Neural cell (in vitro differentiated cells): ENCODE results near the gene PRCP. TPM values are rescaled to one million over a fixed set of nuclear protein-coding genes. Genes with fewer than 3 reads are reported as not detected.
"Not testable (repeated sequence)": the region's sequence is repeated elsewhere in the genome, so short reads cannot be mapped to it uniquely, and the experiment has no call there.

ENCODE experiments used
- H2AFZ ChIP-seq: fragments of 200-600, 300-800 bp; sonication (generic), shearing (Covaris generic); 2 replicates; pipeline ENCODE4 v1.6.0; 2014; ENCODE audit warnings: low read depth, mild to moderate bottlenecking, antibody characterized with exemption, low read length, moderate library complexity
- H3F3A ChIP-seq: fragments of 200-600 bp; shearing (Covaris generic); 2 replicates; pipeline ENCODE4 v1.6.1; 2016; ENCODE audit warnings: mild to moderate bottlenecking, moderate library complexity, mixed read lengths, antibody characterized with exemption, low read length; ENCODE audit not compliant: insufficient read depth, poor library complexity, severe bottlenecking
- H3K27ac ChIP-seq: fragments of 200-600, 300-800 bp; sonication (generic), shearing (Covaris generic); 2 replicates; pipeline ENCODE4 v1.5.1; 2014; ENCODE audit warnings: mild to moderate bottlenecking, low read length, moderate library complexity
- H3K27me3 ChIP-seq: fragments of 300-800, 200-600 bp; sonication (generic), shearing (Covaris generic); 2 replicates; pipeline ENCODE4 v1.6.0; 2014; ENCODE audit warnings: mild to moderate bottlenecking, low read depth, low read length, moderate library complexity; ENCODE audit not compliant: insufficient read depth
- H3K36me3 ChIP-seq: fragments of 300-800, 200-600 bp; sonication (generic), shearing (Covaris generic); 2 replicates; pipeline ENCODE4 v1.5.1; 2014; ENCODE audit warnings: mild to moderate bottlenecking, antibody characterized with exemption, low read length, moderate library complexity; ENCODE audit not compliant: insufficient read depth
- H3K4me2 ChIP-seq: fragments of 300-800, 200-600 bp; sonication (generic), shearing (Covaris generic); 2 replicates; pipeline ENCODE4 v1.6.0; 2014; ENCODE audit warnings: mild to moderate bottlenecking, low read length
- H3K4me3 ChIP-seq: fragments of 300-800, 200-600 bp; sonication (generic), shearing (Covaris generic); 2 replicates; pipeline ENCODE4 v1.5.1; 2014; ENCODE audit warnings: mild to moderate bottlenecking, low read length, moderate library complexity
- H3K79me2 ChIP-seq: fragments of 200-600 bp; shearing (Covaris generic); replicated peaks from 2 replicates; pipeline ENCODE4 v1.6.0; 2014; ENCODE audit warnings: mild to moderate bottlenecking, low read length, moderate library complexity; ENCODE audit not compliant: insufficient read depth
- H3K9ac ChIP-seq: fragments of 300-800, 200-600 bp; sonication (generic), shearing (Covaris generic); 2 replicates; pipeline ENCODE4 v1.6.1; 2016; ENCODE audit warnings: mild to moderate bottlenecking, low read length, mixed read lengths
- H3K9me2 ChIP-seq: fragments of 200-600 bp; shearing (Covaris generic); 2 replicates; pipeline ENCODE4 v1.6.1; 2016; ENCODE audit warnings: mild to moderate bottlenecking, low read length, mixed read lengths; ENCODE audit not compliant: insufficient read depth
- H3K9me3 ChIP-seq: fragments of 200-600, 300-800 bp; sonication (generic), shearing (Covaris generic); 2 replicates; pipeline ENCODE4 v1.6.1; 2016; ENCODE audit warnings: mild to moderate bottlenecking, mixed run types, low read length, moderate library complexity, mixed read lengths
- H4K20me1 ChIP-seq: fragments of 200-600 bp; shearing (Covaris generic); 2 replicates; pipeline ENCODE4 v1.6.1; 2016; ENCODE audit warnings: mild to moderate bottlenecking, mixed run types; ENCODE audit not compliant: insufficient read depth
- CTCF ChIP-seq: fragments of 450-650 bp; IDR thresholded peaks from 2 replicates; pipeline ENCODE4 v1.5.1; 2014; ENCODE audit warnings: antibody characterized with exemption, mild to moderate bottlenecking, moderate library complexity; ENCODE audit not compliant: poor library complexity, severe bottlenecking
- EP300 ChIP-seq: fragments of 450-650 bp; conservative IDR thresholded peaks from 2 replicates; pipeline ENCODE4 v1.6.1; 2014; ENCODE audit warnings: antibody characterized with exemption, mild to moderate bottlenecking, moderate library complexity; ENCODE audit not compliant: poor library complexity, severe bottlenecking
- MXI1 ChIP-seq: fragments of 450-650 bp; conservative IDR thresholded peaks from 2 replicates; pipeline ENCODE4 v1.6.1; 2014; ENCODE audit warnings: antibody characterized with exemption, mild to moderate bottlenecking; ENCODE audit not compliant: poor library complexity, severe bottlenecking
- RAD21 ChIP-seq: fragments of 450-650 bp; conservative IDR thresholded peaks from 2 replicates; pipeline ENCODE4 v1.6.1; 2014; ENCODE audit warnings: antibody characterized with exemption, mild to moderate bottlenecking, moderate library complexity
- SMC3 ChIP-seq: fragments of 450-650 bp; conservative IDR thresholded peaks from 2 replicates; pipeline ENCODE4 v1.6.1; 2014; ENCODE audit warnings: antibody characterized with exemption, mild to moderate bottlenecking, moderate library complexity; ENCODE audit not compliant: poor library complexity
- polyA plus RNA-seq: library from polyadenylated mRNA; depleted of rRNA; stranded (reverse); fragments of >200 nt; gene quantifications from 2 replicates; pipeline ENCODE4 v1.2.3, GENCODE V29; 2014
- TF ChIP-seq, protein P1 (sequence below): IDR thresholded peaks from 2 replicates; pipeline ENCODE4 v1.6.1; 2012; ENCODE audit warnings: borderline replicate concordance

The PRCP gene
- polyA plus RNA-seq, 1 donor from 2014 or later = 6.1 TPM

DNA sequence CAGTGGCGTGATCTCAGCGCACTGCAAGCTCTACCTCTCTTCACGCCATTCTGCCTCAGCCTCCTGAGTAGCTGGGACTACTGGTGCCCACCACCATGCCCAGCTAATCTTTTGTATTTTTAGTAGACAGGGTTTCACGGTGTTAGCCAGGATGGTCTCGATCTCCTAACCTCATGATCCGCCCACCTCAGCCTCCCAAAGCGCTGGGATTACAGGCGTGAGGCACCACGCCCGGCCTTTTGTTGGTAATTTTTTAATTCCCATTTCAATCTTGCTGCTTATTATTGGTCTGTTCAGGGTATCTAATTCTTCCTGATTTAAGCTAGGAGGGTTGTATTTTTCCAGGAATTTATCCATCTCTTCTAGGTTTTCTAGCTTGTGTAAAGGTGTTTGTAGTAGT, 19.6 kb upstream of the PRCP start:
- not testable (repeated sequence) for H3K9me3 ChIP-seq, H3K36me3 ChIP-seq, H3K4me3 ChIP-seq, H2AFZ ChIP-seq, H3K27ac ChIP-seq, H3F3A ChIP-seq, H3K9me2 ChIP-seq, H3K9ac ChIP-seq, H3K79me2 ChIP-seq, H3K27me3 ChIP-seq, H4K20me1 ChIP-seq, H3K4me2 ChIP-seq

- Histone ChIP-seq H2AFZ (no peak overlapping the region), H3K4me3 (no peak overlapping the region), H3K9ac (no peak overlapping the region), H3K27ac (no peak overlapping the region), H3K9me2 (no peaks in the 10 kb centered on the region), H4K20me1 (no peaks in the 10 kb centered on the region), H3F3A (no peaks in the 10 kb centered on the region), H3K4me2 (no peak overlapping the region), H3K79me2 (peaks cover 7% of the 10 kb centered on the region), H3K36me3 (no peaks in the 10 kb centered on the region), H3K27me3 (no peaks in the 10 kb centered on the region), H3K9me3 (no peaks in the 10 kb centered on the region)
- TF ChIP-seq RAD21 = no peak
- TF ChIP-seq SMC3 = no peak
- no peak for TF ChIP-seq CTCF
- TF ChIP-seq EP300 = no peak
- no peak for TF ChIP-seq MXI1
Measured at GRCh38 chr11:82909015-82909640, 8.9 kb upstream of the PRCP start.

GRCh38 chr11:82908311-82908710, 8.1 kb upstream of the PRCP start:
- TF ChIP-seq, protein P1, sequence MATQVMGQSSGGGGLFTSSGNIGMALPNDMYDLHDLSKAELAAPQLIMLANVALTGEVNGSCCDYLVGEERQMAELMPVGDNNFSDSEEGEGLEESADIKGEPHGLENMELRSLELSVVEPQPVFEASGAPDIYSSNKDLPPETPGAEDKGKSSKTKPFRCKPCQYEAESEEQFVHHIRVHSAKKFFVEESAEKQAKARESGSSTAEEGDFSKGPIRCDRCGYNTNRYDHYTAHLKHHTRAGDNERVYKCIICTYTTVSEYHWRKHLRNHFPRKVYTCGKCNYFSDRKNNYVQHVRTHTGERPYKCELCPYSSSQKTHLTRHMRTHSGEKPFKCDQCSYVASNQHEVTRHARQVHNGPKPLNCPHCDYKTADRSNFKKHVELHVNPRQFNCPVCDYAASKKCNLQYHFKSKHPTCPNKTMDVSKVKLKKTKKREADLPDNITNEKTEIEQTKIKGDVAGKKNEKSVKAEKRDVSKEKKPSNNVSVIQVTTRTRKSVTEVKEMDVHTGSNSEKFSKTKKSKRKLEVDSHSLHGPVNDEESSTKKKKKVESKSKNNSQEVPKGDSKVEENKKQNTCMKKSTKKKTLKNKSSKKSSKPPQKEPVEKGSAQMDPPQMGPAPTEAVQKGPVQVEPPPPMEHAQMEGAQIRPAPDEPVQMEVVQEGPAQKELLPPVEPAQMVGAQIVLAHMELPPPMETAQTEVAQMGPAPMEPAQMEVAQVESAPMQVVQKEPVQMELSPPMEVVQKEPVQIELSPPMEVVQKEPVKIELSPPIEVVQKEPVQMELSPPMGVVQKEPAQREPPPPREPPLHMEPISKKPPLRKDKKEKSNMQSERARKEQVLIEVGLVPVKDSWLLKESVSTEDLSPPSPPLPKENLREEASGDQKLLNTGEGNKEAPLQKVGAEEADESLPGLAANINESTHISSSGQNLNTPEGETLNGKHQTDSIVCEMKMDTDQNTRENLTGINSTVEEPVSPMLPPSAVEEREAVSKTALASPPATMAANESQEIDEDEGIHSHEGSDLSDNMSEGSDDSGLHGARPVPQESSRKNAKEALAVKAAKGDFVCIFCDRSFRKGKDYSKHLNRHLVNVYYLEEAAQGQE = no peak
- TF ChIP-seq MXI1 (no peak), EP300 (no peak)
- Histone ChIP-seq H3K36me3 (no peaks in the 10 kb centered on the region), H3K4me3 (no peak overlapping the region), H3F3A (no peaks in the 10 kb centered on the region), H3K9me2 (no peaks in the 10 kb centered on the region), H3K9me3 (no peaks in the 10 kb centered on the region), H4K20me1 (no peaks in the 10 kb centered on the region), H3K27ac (no peak overlapping the region), H3K4me2 (no peak overlapping the region), H3K9ac (no peak overlapping the region), H3K27me3 (no peaks in the 10 kb centered on the region), H3K79me2 (peaks cover 7% of the 10 kb centered on the region), H2AFZ (no peak overlapping the region)
